Measurements from ENCODE around the gene ATP13A3. TPM values are rescaled to one million over a fixed set of nuclear protein-coding genes. Genes with fewer than 3 reads are reported as not detected.

ATP13A3 gene
- total and polyA plus RNA-seq, 2 of the 4 experiments (the other 2 are of a cell fraction), result 48.1 to 154 TPM

- in situ Hi-C loops (cut with MboI; ENCODE audit: low sequenced_read_pairs), result no loop called here
- Histone ChIP-seq H3K9me1 (ENCODE audit: insufficient read depth, low read length) (0 out of 2 replicates have a peak, but pooled peaks cover 2% of the 10 kb centered on the region), H3K27me3 (ENCODE audit: control insufficient read depth, insufficient read depth, low read length) (no peaks in the 10 kb centered on the region), H3K4me2 (ENCODE audit: low read depth, low read length) (peak overlapping the region; percentile 22; the same call in 1 of the 2 replicates), H2AFZ (replicated peaks; ENCODE audit: low read length, poor library complexity) (no peak overlapping the region), H2AK9ac (replicated peaks; ENCODE audit: low read depth, low read length, poor library complexity) (no peak overlapping the region), H3K27ac (ENCODE audit: insufficient read depth, low read length) (peak overlapping the region; percentile 56; the same call in 1 of the 2 replicates), H2BK20ac (ENCODE audit: low read depth, low read length) (no peak overlapping the region), H3K4me3 (ENCODE audit: insufficient read depth, low read depth, low read length) (no peak overlapping the region), H3K9me3 (ENCODE audit: control insufficient read depth, insufficient read depth, low read length) (no peaks in the 10 kb centered on the region), H3K18ac (ENCODE audit: low read depth, low read length) (no peak overlapping the region), H3K14ac (replicated peaks; ENCODE audit: low read depth, low read length) (no peak overlapping the region), H3K4me1 (ENCODE audit: control insufficient read depth, insufficient read depth, low read length) (peaks cover 7% of the 10 kb centered on the region), H2BK120ac (ENCODE audit: low read depth, low read length) (no peak overlapping the region), H3K56ac (ENCODE audit: extremely low read depth, insufficient read depth, low read length) (no peak overlapping the region), H3K9ac (ENCODE audit: low read depth, low read length) (no peak overlapping the region; the same call in 1 of the 2 replicates), H4K8ac (ENCODE audit: low read depth in 2 of 2, low read length in 2 of 2) (no peak overlapping the region), H3K4ac (ENCODE audit: low read depth, low read length) (no peak overlapping the region), H3K79me1 (ENCODE audit: low read depth in 1 of 2, low read length in 2 of 2) (peaks cover 30 to 54% of the 10 kb centered on the region in 2 experiments), H3K23ac (ENCODE audit: low read depth, low read length) (no peak overlapping the region), H2BK15ac (ENCODE audit: low read depth, low read length) (no peak overlapping the region), H4K20me1 (ENCODE audit: insufficient read depth, low read length) (peaks cover 14% of the 10 kb centered on the region), H4K91ac (ENCODE audit: insufficient read depth, low read depth, low read length) (no peak overlapping the region), H4K5ac (ENCODE audit: low read depth, low read length) (no peak overlapping the region), H3K36me3 (ENCODE audit: control insufficient read depth, insufficient read depth, low read length) (peaks cover 38% of the 10 kb centered on the region), H2BK5ac (ENCODE audit: low read depth, low read length, poor library complexity, severe bottlenecking) (no peak overlapping the region), H2AK5ac (ENCODE audit: low read depth, low read length) (no peak overlapping the region)
- no TSS peak for BruUV-seq (replicated peaks)
- dilution Hi-C loops (cut with HindIII; ENCODE audit: low sequenced_read_pairs, unreplicated experiment), result no loop called here
- no peak for TF ChIP-seq BHLHE40 (IDR thresholded peaks at IDR 0.05; ENCODE audit: low read depth, low read length)
- no peak for TF ChIP-seq CEBPB (IDR thresholded peaks at IDR 0.05; ENCODE audit: low read depth, low read length)
- no peak for TF ChIP-seq ELK1 (IDR thresholded peaks at IDR 0.05; ENCODE audit: borderline replicate concordance, low read depth, low read length)
- no peak for TF ChIP-seq SMC3 (IDR thresholded peaks at IDR 0.05; ENCODE audit: low read depth, low read length)
- TF ChIP-seq, protein P1, sequence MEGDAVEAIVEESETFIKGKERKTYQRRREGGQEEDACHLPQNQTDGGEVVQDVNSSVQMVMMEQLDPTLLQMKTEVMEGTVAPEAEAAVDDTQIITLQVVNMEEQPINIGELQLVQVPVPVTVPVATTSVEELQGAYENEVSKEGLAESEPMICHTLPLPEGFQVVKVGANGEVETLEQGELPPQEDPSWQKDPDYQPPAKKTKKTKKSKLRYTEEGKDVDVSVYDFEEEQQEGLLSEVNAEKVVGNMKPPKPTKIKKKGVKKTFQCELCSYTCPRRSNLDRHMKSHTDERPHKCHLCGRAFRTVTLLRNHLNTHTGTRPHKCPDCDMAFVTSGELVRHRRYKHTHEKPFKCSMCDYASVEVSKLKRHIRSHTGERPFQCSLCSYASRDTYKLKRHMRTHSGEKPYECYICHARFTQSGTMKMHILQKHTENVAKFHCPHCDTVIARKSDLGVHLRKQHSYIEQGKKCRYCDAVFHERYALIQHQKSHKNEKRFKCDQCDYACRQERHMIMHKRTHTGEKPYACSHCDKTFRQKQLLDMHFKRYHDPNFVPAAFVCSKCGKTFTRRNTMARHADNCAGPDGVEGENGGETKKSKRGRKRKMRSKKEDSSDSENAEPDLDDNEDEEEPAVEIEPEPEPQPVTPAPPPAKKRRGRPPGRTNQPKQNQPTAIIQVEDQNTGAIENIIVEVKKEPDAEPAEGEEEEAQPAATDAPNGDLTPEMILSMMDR (conservative IDR thresholded peaks at IDR 0.05; ENCODE audit: low read depth, low read length), result no peak
- TF ChIP-seq RCOR1 (IDR thresholded peaks at IDR 0.05; ENCODE audit: insufficient replicate concordance, low read length), result no peak
- no peak for TF ChIP-seq POLR2A (IDR thresholded peaks at IDR 0.05; ENCODE audit: low read depth, low read length)
- TF ChIP-seq RFX5 (IDR thresholded peaks at IDR 0.05; ENCODE audit: low read depth, low read length), result no peak
- no peak for TF ChIP-seq MAZ (IDR thresholded peaks at IDR 0.05; ENCODE audit: borderline replicate concordance, low read depth, low read length)
- TF ChIP-seq MXI1 (IDR thresholded peaks at IDR 0.05; ENCODE audit: borderline replicate concordance, low read depth, low read length), result no peak
- TF ChIP-seq FOS (IDR thresholded peaks at IDR 0.05; ENCODE audit: low read depth, low read length), result no peak
- no peak for TF ChIP-seq NFE2L2 (IDR thresholded peaks at IDR 0.05; ENCODE audit: low read depth, low read length)
- TF ChIP-seq MAFK (IDR thresholded peaks at IDR 0.05; ENCODE audit: low read depth, low read length), result no peak
- no CpG with 5 or more reads among the region's 6 CpGs for WGBS, 2 experiments (ENCODE audit: extremely low coverage in 2 of 2, insufficient read length in 1 of 2)
- DNase-seq (no peak), ATAC-seq (ENCODE audit: low read depth) (peak; percentile 70)
- intact Hi-C loops (cut with micrococcal nuclease), result loop anchor here (1.0 to 2.0 kb wide), 2 partner anchors 8 to 17 kb away; no protein-coding TSS in a partner anchor
- ChIA-PET CTCF (interaction anchor here (2.3 kb wide), 1 partner anchor 11 kb away, joined by 6 read pairs; no protein-coding TSS in a partner anchor), POLR2A (ENCODE audit: unreplicated experiment) (no interaction called here)
Measured at GRCh38 chr3:194439881-194440550, 46.8 kb downstream of the ATP13A3 start.

All from IMR-90 (cell line).